DMS114 treated with DMSO at 0.1 percent for 48 hours (cell line): ENCODE measurements around the gene PITPNM3.

ENCODE experiments used
- DNase-seq: peaks from one replicate; lab custom pipeline; 2025; ENCODE audit not compliant: unreplicated experiment; lab: John Stamatoyannopoulos, UW

Gene PITPNM3

DNA sequence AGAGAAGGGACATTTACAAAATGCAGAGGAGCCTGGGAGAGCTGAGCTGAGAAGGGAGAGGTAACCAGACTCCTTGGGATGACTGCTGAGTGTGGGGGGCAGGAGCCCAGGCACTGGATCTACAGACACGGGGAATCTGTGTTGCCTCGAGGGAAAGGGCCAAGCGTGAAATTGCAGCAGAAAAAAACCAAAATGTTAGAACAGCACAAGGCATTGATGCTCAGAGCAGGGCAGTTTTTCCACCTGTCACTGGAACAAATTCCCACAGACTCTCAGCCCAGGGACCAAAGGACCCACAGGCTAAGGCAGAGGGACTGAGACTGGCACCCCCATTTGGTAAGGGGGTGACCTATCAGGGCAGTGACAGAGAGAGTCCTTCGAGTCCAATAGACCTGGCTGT lies 2.0 kb downstream of the PITPNM3 start:
- DNase-seq = no peak

- DNase-seq = no peak
These were observed 4.4 kb downstream of the PITPNM3 start for GRCh38 chr17:6551869-6552531.

DNA sequence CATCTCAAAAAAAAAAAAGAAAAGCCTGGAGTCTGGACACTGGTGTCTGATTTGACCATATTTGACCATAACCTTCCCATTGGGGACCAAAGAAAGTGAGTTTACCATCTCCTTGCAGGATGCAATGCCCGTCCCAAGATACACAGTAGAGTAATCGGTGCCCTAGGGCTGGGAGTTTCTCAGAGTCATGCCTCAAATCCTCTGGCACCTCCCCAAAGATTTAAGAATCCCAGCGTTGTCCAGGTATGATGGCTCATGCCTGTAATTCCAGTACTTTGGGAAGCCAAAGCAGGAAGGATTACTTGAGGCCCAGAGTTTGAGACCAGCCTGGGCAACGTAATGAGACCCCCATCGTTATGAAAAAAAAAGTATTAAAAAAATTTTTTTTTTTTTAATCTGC lies 5.0 kb downstream of the PITPNM3 start:
- DNase-seq = no peak

DNA sequence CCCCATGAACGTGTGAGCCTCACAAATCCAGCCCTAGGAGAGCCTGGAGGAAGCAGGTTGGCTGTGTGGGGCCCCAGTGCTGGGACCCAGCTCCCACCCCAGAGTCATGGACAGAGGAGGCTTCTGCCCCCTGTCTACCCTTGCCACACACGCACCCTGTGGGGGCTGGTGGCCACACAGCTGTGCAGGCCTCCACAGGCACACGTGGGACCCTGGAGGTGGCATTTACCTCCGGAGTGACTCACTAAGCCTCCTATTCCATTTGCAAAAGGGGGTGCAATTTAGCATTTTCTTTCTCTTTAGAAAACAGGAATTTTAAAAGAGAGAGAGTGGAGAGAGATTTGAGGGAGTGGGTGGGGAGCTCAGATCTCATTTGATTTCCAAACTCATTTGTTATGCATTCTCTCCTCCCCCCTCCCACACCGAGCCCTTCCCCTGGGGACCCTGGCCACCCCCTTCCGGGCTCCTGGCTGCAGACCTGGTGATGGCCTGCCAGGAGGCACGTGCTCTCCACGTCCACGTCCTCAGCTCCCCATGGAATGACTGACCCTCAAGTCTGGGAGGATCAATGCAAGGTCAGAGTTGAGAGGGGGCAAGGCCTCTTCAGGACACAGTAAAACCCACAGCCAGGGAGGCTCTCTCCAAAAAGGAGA lies 6.8 kb downstream of the PITPNM3 start:
- DNase-seq = no peak

- no peak for DNase-seq
These were observed 7.6 kb downstream of the PITPNM3 start for GRCh38 chr17:6548578-6549330.

DNA sequence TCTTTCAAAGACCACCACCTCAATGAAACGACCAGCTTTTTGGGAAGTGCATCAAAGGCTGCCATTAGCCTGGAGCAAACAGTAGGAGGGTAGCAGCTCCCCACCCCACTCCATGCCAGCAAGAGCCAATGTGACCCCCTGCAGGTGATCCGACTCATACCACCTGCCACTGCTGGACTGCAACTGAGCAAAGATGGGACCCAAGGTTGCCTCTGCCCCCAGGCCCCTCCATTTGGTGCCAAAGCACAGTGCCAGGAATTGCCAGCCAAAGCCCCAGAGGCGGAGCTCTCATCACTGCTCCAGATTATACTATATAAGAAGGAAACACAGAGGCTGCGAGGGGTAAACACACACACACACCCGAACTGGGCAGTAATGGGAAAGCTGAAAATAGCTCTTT lies 8.3 kb downstream of the PITPNM3 start:
- no peak for DNase-seq

DNA sequence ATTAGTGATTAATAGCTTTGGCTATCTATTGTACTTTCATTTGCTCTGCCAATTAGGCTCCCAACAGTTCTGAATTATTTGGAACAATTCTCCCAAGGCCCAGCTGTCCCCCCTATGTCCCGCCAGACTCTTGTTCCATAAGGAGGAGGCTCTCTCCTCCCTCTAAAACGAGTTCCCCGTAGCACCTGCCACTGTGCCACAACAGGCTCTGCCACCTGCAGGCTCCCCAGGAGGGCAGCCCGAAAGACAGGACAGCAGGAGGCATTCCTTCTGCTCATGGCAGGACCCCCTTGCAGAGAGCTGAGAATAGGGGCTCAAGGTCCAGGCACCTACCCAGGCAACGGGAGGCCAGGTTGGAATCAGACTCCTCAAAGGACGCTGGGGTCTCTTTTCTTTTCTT lies 9.0 kb downstream of the PITPNM3 start:
- no peak for DNase-seq

- no peak for DNase-seq
These were observed 10.2 kb downstream of the PITPNM3 start for GRCh38 chr17:6546069-6546718.

- DNase-seq = no peak
These were observed 11.1 kb downstream of the PITPNM3 start for GRCh38 chr17:6545291-6545690.

DNA sequence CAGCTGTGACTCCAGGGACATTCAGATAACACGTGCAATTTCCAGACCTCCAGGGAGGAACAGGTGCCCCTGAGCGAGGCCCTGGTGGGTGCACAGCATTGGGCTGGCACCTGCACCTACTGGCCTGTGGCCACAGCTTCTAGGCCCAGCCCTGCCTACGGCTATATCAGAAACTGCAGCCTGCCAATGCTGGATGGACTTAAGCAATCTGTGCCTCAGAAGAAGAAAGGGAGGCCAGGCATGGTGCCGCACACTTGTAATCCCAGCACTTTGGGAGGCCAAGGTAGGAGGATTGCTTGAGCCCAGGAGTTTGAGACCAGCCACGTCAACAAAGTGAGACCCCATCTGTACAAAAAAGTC lies 12.4 kb downstream of the PITPNM3 start:
- no peak for DNase-seq

DNA sequence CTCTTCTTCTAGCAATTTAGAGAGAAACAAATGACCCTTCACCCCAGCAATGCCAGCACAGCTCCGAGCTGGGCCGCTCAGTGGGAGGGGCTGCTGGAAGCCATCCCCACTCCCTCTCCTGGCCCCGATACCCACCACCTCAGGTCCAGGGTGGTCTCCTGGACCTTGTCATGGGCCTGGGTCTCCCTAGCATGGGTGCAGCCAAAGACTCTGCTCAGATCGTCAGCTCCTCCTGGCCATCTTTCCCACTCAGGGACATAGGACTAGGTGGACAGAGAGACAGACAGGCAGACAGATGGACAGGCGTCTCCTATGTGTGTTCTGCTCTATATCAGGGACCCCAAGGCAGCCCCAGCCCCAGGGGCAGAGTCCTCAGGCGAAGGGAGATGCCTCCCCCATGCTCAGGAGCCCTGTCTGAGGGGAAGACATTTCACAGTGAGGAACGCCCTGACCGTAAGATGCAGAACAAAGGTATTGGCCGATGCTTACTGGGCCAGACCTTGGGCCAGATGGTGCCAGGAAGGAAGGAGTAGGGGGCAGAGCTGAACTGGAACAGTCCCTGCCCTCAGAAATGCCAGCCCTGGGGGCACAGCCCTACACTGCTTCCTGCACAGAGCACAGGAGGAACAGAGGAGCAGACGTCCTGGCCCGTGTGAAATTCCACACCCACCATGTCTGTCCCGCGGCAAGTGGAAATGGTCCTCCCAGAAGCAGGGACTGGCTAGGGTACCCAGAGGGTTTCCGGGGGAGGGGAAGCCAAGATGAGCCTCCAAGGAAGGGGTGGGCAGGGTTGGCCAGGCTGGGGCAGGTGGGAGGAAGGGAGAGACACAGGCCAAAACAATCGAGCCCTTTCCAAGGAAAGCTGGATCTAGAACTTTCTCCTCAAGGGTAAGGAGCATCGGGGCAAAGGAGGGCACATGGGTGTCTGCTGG lies 13.0 kb downstream of the PITPNM3 start:
- DNase-seq = no peak

DNA sequence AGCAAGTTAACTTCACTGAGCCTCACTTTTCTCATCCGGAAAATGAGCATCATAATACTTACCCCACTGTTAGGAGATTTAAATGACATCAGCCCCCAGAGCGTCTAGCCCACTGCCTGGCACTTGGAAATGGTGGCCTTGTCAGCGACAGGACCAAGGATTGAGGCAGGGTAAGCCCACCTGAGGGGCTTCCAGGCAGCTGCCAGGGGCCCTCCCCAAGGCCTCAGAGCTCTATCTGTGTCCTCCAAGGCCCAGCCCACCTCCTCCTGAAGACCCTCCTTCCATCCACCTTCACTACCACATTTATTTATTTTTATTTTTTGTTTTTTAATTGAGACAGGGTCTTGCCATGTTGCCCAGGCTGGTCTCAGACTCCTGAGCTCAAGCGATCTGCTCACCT lies 13.8 kb downstream of the PITPNM3 start:
- DNase-seq = no peak

- no peak for DNase-seq
These were observed 14.5 kb downstream of the PITPNM3 start for GRCh38 chr17:6541886-6542285.

- DNase-seq = no peak
These were observed 16.5 kb downstream of the PITPNM3 start for GRCh38 chr17:6539871-6540270.

DNA sequence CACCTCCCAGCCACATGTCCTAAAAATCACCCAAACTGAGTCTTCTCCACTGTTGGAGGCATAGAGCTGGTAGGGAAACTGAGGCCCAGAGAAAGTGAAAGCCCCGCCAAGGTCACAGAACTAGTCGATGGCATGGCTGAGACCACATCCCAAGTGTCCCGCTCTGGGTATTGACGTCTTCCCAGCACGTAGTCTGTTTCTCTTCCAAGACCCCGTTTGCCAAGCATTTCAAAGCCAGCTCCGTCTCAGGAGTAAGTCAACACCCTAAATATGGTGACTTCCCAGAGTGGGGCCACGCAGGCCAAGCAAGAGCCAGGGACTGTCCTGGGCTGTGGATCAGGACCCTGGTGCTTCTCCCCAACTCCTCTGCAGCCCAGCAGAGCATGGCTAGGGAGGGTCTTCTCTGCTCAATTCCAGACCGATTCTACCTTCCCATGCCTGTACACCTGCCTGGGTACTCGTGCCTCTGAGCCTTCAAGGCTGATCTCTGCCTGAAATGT lies 19.7 kb downstream of the PITPNM3 start:
- DNase-seq = no peak

DNA sequence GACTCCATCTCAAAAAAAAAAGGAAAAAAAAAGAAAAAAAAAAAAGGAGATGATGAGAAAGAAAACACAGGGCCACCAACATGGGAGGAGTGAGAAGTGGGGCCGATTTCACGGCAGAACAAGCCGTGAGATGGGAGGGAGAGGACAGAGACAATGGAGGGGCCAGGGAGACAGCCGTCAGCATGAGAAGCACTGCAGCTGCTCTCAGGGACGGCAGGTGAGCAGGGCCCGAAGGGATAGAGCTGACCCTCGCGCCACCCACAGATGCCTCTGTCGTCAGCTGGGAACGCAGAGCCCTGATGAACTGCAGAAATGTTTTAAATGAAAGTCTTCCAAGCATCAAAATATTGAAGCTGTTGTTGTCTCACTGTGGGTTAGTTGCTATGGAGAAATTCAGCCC lies 20.3 kb downstream of the PITPNM3 start:
- DNase-seq = no peak

DNA sequence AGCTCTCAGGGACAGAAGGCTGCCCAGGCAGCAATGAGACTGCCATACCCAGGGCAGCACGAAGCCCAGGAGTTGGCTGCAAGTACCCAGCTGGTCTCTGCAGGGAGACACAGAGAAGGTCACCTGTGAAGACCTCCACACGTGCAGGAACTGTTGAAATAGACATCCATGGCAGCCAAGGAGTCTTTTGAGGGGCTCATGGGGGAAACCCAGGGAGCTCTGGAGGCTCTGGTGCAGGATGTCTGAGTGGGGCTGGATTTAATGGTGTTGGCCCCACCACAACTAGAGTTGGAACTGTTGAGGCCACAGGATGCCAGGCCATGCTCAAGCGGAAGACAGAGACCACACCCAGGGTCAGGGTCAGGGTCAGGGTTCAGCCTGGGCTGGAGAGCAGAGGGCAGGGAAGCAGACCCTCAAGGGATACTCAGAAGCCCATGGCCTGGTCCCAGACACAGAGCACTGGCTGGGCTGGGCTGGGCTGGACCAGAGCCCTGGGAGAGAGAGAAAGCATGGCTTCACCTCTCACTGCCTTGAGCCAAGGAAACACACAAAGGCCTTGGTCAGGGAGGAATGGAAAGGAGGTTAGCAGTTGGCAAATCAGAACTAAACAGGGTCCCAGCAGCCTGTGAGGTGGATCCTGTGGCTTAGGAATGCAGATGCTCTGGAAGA lies 21.4 kb downstream of the PITPNM3 start:
- no peak for DNase-seq

DNA sequence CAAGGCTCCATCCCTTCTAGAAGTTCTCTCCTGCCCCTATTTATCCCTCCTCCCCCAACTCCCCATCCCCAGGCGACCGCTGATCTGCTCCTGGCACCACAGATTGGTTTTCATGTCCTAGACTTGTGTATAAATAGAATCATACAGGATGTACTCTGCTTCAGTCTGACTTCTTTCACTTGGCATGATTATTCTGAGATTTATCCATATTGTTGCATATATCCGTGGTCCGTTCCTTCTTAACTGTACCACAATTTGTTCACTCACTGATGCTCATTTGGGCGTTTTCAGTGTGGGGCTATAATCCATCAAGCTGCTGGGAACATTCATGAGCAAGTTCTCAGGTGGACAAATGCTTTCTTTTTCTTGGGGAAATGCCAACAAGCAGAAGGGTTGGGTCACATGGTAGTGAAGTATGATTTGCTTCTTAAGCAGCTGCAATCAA lies 23.9 kb downstream of the PITPNM3 start:
- DNase-seq = no peak

- DNase-seq = no peak
These were observed 24.8 kb downstream of the PITPNM3 start for GRCh38 chr17:6531575-6531974.

DNA sequence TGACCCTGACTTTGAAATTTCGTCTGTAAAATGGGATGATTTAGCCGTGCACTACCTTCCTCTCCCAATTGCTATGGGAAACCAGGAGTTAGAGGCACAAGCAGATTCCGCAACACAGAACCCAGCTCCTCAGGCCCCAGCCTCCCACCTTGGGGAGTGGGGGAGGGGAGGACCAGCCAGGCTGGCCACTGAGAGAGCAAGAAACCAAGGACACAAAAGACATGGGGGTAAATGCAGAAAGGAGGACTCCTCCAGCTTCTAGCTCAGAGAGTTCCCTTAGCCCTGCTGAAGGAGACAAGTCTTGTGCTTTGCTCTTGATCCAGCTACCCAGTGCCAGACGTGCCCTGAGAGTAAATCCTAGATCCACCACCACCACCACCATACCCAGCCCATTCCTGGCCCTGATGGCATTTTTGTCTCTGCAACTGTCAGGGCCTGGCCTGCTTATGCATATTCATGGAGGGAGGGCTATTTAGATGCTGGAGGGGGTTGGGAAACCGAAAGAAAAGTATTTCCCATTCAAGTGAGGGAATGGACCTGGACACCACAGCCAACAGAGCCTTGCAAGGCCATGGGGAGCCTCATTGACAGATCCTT lies 25.9 kb downstream of the PITPNM3 start:
- no peak for DNase-seq
